HepG2 (cell line): ENCODE results near the gene RPS15A. TPM values are rescaled to one million over a fixed set of nuclear protein-coding genes. Genes with fewer than 3 reads are reported as not detected.
A peak's percentile ranks its signal among the peaks of the same experiment; 100 is the strongest.

Source experiments
- BORCS8-MEF2B ChIP-seq: sonication (generic); formaldehyde crosslinking; IDR thresholded peaks from 2 replicates; pipeline ENCODE4 v1.8.0; 2022; ENCODE audit warnings: mild to moderate bottlenecking, missing genetic modification reagents
- CC2D1A ChIP-seq: sonication (generic); formaldehyde crosslinking; IDR thresholded peaks from 2 replicates; pipeline ENCODE4 v1.8.1; 2023; ENCODE audit warnings: mild to moderate bottlenecking, missing genetic modification reagents
- FOXA1 ChIP-seq, 2 experiments: fragments of 450-650 bp in 1 of 2; sonication (generic) in 1 of 2; formaldehyde crosslinking in 1 of 2; IDR thresholded peaks; 2 replicates each; pipeline versions ENCODE4 v1.4.0 to v1.6.1; 2016 to 2020; ENCODE audit warnings: missing genetic modification reagents in 1 of 2
- FOXA3 ChIP-seq: IDR thresholded peaks from 2 replicates; pipeline ENCODE4 v1.6.1; 2016; ENCODE audit warnings: missing genetic modification reagents, missing compliant biosample characterization
- KLF16 ChIP-seq, 2 experiments: sonication (generic) in 1 of 2; formaldehyde crosslinking in 1 of 2; IDR thresholded peaks; 2 replicates each; pipeline versions ENCODE4 v1.6.1 to v1.8.0; 2016 to 2023; ENCODE audit warnings: missing genetic modification reagents in 2 of 2, missing compliant biosample characterization in 1 of 2
- MBD4 ChIP-seq: IDR thresholded peaks from 2 replicates; pipeline ENCODE4 v1.6.1; 2012; ENCODE audit warnings: low read length, inconsistent platforms, borderline replicate concordance
- MEIS2 ChIP-seq: sonication (generic); formaldehyde crosslinking; IDR thresholded peaks from 2 replicates; pipeline ENCODE4 v1.9.0; 2021; ENCODE audit warnings: mild to moderate bottlenecking, missing genetic modification reagents
- MYPOP ChIP-seq: sonication (generic); formaldehyde crosslinking; IDR thresholded peaks from 2 replicates; pipeline ENCODE4 v1.8.1; 2023; ENCODE audit warnings: mild to moderate bottlenecking, moderate library complexity, missing genetic modification reagents
- RBM22 ChIP-seq: fragments of 200-400 bp; formaldehyde crosslinking; optimal IDR thresholded peaks from 2 replicates; pipeline ENCODE3; 2017; ENCODE audit warnings: mild to moderate bottlenecking, low read length, moderate library complexity
- SMAD3 ChIP-seq: sonication (generic); formaldehyde crosslinking; IDR thresholded peaks from 2 replicates; pipeline ENCODE4 v1.4.0; 2020; ENCODE audit warnings: missing genetic modification reagents
- SOX13 ChIP-seq, 3 experiments: fragments of 450-650 bp in 1 of 3; sonication (generic) in 1 of 3; formaldehyde crosslinking in 1 of 3; IDR thresholded peaks in 2 of 3; conservative IDR thresholded peaks in 1 of 3; 2 replicates each; pipeline versions ENCODE4 v1.5.0 to v1.6.1; 2016 to 2020; ENCODE audit warnings: antibody characterized with exemption in 1 of 3, mild to moderate bottlenecking in 1 of 3, missing compliant biosample characterization in 1 of 3, missing genetic modification reagents in 1 of 3, moderate library complexity in 1 of 3
- TMF1 ChIP-seq: sonication (generic); formaldehyde crosslinking; IDR thresholded peaks from 2 replicates; pipeline ENCODE4 v1.8.1; 2022; ENCODE audit warnings: low read depth, missing genetic modification reagents
- TRAFD1 ChIP-seq: sonication (generic); formaldehyde crosslinking; IDR thresholded peaks from 2 replicates; pipeline ENCODE4 v1.5.1; 2020; ENCODE audit warnings: missing genetic modification reagents, mild to moderate bottlenecking, borderline replicate concordance
- YEATS2 ChIP-seq: sonication (generic); formaldehyde crosslinking; IDR thresholded peaks from 2 replicates; pipeline ENCODE4 v1.4.0; 2020; ENCODE audit warnings: missing genetic modification reagents, borderline replicate concordance
- ZBTB42 ChIP-seq: sonication (generic); formaldehyde crosslinking; IDR thresholded peaks from 2 replicates; pipeline ENCODE4 v1.5.0; 2020; ENCODE audit warnings: mild to moderate bottlenecking, missing genetic modification reagents
- ZNF331 ChIP-seq: sonication (generic); formaldehyde crosslinking; IDR thresholded peaks from 2 replicates; pipeline ENCODE4 v1.4.0; 2020; ENCODE audit warnings: missing genetic modification reagents
- ZNF468 ChIP-seq: sonication (generic); formaldehyde crosslinking; IDR thresholded peaks from 2 replicates; pipeline ENCODE4 v1.8.0; 2022; ENCODE audit warnings: mild to moderate bottlenecking, moderate library complexity, missing genetic modification reagents
- ZNF501 ChIP-seq: sonication (generic); formaldehyde crosslinking; IDR thresholded peaks from 2 replicates; pipeline ENCODE4 v1.5.1; 2020; ENCODE audit warnings: mild to moderate bottlenecking, moderate library complexity, missing genetic modification reagents
- ZNF556 ChIP-seq: sonication (generic); formaldehyde crosslinking; IDR thresholded peaks from 2 replicates; pipeline ENCODE4 v1.4.0; 2020; ENCODE audit warnings: mild to moderate bottlenecking, missing genetic modification reagents, borderline replicate concordance
- polyA plus RNA-seq, 8 experiments: library from polyadenylated mRNA; depleted of rRNA in 3 of 8; stranded (reverse) in 7 of 8; unstranded in 1 of 8; fragments of >200 nt; fragmentation: Illumina TruSeq in 4 of 8; extraction: Trizol in 4 of 8; gene quantifications; 2 replicates each; pipeline versions ENCODE4 v1.2.1 to v1.2.3, GENCODE V29; 2011 to 2016; ENCODE audit warnings: low read depth in 4 of 8, missing spikeins in 1 of 8, mixed read lengths in 1 of 8; ENCODE audit not compliant: insufficient read depth in 1 of 8
- total RNA-seq, 5 experiments: library from RNA; depleted of rRNA; stranded (reverse); fragments of >200 nt; fragmentation: Illumina TruSeq; extraction: Trizol; gene quantifications; 2 replicates each; pipeline ENCODE4 v1.2.3, GENCODE V29; 2016; ENCODE audit warnings: low read depth in 1 of 5
- TF ChIP-seq, protein P1 (sequence below): sonication (generic); formaldehyde crosslinking; IDR thresholded peaks from 2 replicates; pipeline ENCODE4 v1.4.0; 2020; ENCODE audit warnings: missing genetic modification reagents
- TF ChIP-seq, protein P2 (sequence below): sonication (generic); formaldehyde crosslinking; IDR thresholded peaks from 2 replicates; pipeline ENCODE4 v1.4.0; 2020; ENCODE audit warnings: mild to moderate bottlenecking, missing genetic modification reagents

The RPS15A gene
- total and polyA plus RNA-seq, 2 of the 13 experiments (the other 11 are each of a cell fraction or from before 2014, with no cell fraction given), result 5,489 to 9,457 TPM

- TF ChIP-seq TRAFD1 (CRISPR knock-in tag) (no peak), YEATS2 (peak; percentile 22; the same call in 1 of the 2 replicates), MEIS2 (CRISPR knock-in tag) (0 out of 2 replicates have a peak, but pooled peaks have one; percentile 23), FOXA3 (CRISPR knock-in tag) (0 out of 2 replicates have a peak, but pooled peaks have one; percentile 9), BORCS8-MEF2B (CRISPR knock-in tag) (peak; percentile 33; the same call in 1 of the 2 replicates), KLF16 (CRISPR knock-in tag; IDR thresholded peaks at IDR 0.05) (peak; percentile 16 to 63; a peak in 1 of 4 replicates), SMAD3 (CRISPR knock-in tag) (no peak), CC2D1A (CRISPR knock-in tag) (0 out of 2 replicates have a peak, but pooled peaks have one; percentile 20), MYPOP (CRISPR knock-in tag) (no peak), MBD4 (0 out of 2 replicates have a peak, but pooled peaks have one; percentile 32), ZNF556 (CRISPR knock-in tag) (0 out of 2 replicates have a peak, but pooled peaks have one; percentile 38), ZNF468 (CRISPR knock-in tag) (peak; percentile 54; the same call in 1 of the 2 replicates), SOX13 (IDR thresholded peaks at IDR 0.05) (no peak), SOX13 (CRISPR knock-in tag; conservative IDR thresholded peaks at IDR 0.05 in 1 of 2, IDR thresholded peaks at IDR 0.05 in 1 of 2) (no peak), TMF1 (CRISPR knock-in tag) (peak; percentile 35; the same call in 1 of the 2 replicates), RBM22 (peak; percentile 72), ZNF501 (CRISPR knock-in tag) (peak; percentile 69), ZBTB42 (CRISPR knock-in tag) (no peak), ZNF331 (CRISPR knock-in tag) (peak; percentile 11; the same call in 1 of the 2 replicates), FOXA1 (IDR thresholded peaks at IDR 0.05) (no peak), FOXA1 (CRISPR knock-in tag; IDR thresholded peaks at IDR 0.05) (no peak)
- TF ChIP-seq, protein P1, sequence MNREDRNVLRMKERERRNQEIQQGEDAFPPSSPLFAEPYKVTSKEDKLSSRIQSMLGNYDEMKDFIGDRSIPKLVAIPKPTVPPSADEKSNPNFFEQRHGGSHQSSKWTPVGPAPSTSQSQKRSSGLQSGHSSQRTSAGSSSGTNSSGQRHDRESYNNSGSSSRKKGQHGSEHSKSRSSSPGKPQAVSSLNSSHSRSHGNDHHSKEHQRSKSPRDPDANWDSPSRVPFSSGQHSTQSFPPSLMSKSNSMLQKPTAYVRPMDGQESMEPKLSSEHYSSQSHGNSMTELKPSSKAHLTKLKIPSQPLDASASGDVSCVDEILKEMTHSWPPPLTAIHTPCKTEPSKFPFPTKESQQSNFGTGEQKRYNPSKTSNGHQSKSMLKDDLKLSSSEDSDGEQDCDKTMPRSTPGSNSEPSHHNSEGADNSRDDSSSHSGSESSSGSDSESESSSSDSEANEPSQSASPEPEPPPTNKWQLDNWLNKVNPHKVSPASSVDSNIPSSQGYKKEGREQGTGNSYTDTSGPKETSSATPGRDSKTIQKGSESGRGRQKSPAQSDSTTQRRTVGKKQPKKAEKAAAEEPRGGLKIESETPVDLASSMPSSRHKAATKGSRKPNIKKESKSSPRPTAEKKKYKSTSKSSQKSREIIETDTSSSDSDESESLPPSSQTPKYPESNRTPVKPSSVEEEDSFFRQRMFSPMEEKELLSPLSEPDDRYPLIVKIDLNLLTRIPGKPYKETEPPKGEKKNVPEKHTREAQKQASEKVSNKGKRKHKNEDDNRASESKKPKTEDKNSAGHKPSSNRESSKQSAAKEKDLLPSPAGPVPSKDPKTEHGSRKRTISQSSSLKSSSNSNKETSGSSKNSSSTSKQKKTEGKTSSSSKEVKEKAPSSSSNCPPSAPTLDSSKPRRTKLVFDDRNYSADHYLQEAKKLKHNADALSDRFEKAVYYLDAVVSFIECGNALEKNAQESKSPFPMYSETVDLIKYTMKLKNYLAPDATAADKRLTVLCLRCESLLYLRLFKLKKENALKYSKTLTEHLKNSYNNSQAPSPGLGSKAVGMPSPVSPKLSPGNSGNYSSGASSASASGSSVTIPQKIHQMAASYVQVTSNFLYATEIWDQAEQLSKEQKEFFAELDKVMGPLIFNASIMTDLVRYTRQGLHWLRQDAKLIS (CRISPR knock-in tag), result peak; percentile 6; the same call in 1 of the 2 replicates
- TF ChIP-seq, protein P2, sequence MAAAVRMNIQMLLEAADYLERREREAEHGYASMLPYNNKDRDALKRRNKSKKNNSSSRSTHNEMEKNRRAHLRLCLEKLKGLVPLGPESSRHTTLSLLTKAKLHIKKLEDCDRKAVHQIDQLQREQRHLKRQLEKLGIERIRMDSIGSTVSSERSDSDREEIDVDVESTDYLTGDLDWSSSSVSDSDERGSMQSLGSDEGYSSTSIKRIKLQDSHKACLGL, result peak; percentile 33; the same call in 1 of the 2 replicates
Measured at GRCh38 chr16:18788828-18789514, 1.2 kb downstream of the RPS15A start (continued).
